ENCODE measurements around the gene DDX56. TPM values are rescaled to one million over a fixed set of nuclear protein-coding genes. Genes with fewer than 3 reads are reported as not detected.

The DDX56 gene
- polyA plus RNA-seq, 1 of the 3 experiments (the other 2 are of a cell fraction): 97.1 TPM

DNA sequence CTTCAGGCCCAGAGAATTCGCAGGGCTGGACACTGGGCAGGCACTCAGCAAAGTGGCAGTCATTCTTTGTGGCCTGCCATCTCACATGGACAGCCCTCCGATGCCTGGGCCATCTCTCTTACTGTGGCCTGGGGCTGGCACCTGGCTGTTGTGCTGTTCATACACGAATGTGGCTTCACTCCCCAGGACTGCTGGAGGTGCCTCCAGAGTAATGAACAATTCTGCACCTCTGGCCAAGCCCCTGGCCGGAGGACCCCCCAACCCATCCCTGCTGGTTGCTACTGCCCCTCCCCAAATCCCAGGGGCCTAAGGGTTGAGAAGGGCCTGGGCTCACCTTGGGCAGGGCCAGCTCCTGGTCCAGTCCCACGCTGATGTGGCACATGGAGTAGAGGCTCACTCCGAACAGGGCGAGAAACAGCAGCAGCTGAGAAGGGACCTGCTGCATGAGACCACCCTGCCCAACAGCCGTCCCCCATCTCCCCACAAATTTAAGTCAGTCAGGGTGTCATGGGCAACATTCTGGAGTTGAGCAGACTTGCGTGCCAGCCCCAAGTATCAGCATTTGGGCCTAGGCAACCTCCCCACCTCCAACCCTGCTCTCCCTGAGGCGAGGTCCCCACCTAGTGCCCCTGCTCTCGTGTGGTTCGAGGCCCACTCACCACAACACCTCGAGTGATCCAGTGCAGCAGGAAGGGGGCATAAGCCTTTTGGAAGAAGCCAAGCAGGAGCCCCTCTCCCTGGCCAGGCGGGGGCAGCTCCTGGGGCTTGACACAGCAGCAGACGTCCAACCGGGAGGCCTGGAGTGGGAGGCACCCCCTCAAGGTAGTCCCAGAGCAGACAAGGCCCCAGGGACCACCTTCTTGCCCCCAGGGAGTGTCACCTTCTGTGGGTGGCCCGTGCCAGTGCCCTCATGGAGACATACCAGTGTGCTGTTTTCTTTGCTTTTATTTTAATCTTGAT lies 42.0 kb downstream of the DDX56 start:
- no peaks in the 10 kb centered on the region for H3K27me3 ChIP-seq (ENCODE audit: insufficient read depth)
- no peaks in the 10 kb centered on the region for H3K36me3 ChIP-seq (replicated peaks in 1 of 2; ENCODE audit: control insufficient read depth in 1 of 2, insufficient read depth in 2 of 2, low read length in 1 of 2)
- WGBS (ENCODE audit: low lambda C conversion rate): 63% methylated on average over 13 of the region's 17 CpGs
- no peaks in the 10 kb centered on the region for H3K4me1 ChIP-seq (ENCODE audit: control insufficient read depth in 1 of 2, insufficient read depth in 2 of 2, low read depth in 1 of 2, low read length in 1 of 2)
- DNase-seq: no peak
- TF ChIP-seq MEF2A (IDR thresholded peaks at IDR 0.05; ENCODE audit: borderline replicate concordance, low read depth) (no peak), EZH2phosphoT487 (IDR thresholded peaks at IDR 0.05; ENCODE audit: borderline replicate concordance, low read depth) (no peak), RAD21 (IDR thresholded peaks at IDR 0.05; ENCODE audit: low read length) (no peak), RXRA (IDR thresholded peaks at IDR 0.05; ENCODE audit: borderline replicate concordance, low read depth) (no peak), CHD2 (IDR thresholded peaks at IDR 0.05; ENCODE audit: low read length, partially characterized antibody) (no peak), NFIC (IDR thresholded peaks at IDR 0.05; ENCODE audit: borderline replicate concordance) (no peak), YY1 (IDR thresholded peaks at IDR 0.05; ENCODE audit: low read depth) (no peak)
- no peak overlapping the region for H3K27ac ChIP-seq (ENCODE audit: low read depth in 2 of 2, low read length in 1 of 2)
- no peaks in the 10 kb centered on the region for H3K9me2 ChIP-seq
- no peaks in the 10 kb centered on the region for H4K20me1 ChIP-seq (ENCODE audit: insufficient read depth)
- POLR2A ChIA-PET: no interaction called here
- H3K4me3 ChIP-seq (ENCODE audit: low read depth in 2 of 2, low read length in 1 of 2): no peak overlapping the region
- no peaks in the 10 kb centered on the region for H3K9me3 ChIP-seq
- no peaks in the 10 kb centered on the region for H3K79me2 ChIP-seq (ENCODE audit: insufficient read depth)
- no peak overlapping the region for H3K4me2 ChIP-seq
- no peak overlapping the region for H2AFZ ChIP-seq (ENCODE audit: low read depth)
- H3F3A ChIP-seq (replicated peaks; ENCODE audit: insufficient read depth): no peaks in the 10 kb centered on the region
- CTCF ChIA-PET: interaction anchor here (2.4 kb wide), 1 partner anchor 33 kb away, joined by 10 read pairs; no protein-coding TSS in a partner anchor
- H3K9ac ChIP-seq: no peak overlapping the region

DNA sequence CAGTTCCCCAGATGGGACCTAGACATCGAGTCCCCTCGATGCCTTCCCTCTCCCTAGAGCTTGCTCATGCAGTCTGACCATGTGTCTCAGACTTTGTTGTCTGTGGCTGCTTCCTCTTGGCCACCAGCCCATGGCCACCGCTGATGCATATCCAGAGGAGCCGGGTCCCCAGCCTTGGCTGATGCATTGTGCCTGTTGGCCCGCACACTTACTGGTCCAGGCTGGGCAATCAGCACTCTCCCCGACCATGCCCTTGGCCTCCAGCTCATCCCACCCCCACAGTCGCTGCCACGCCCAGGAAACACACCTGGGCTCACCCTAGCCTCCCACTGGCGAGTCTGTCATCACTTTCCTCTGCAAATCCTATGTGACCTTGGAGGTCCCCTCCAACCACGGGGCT lies 42.7 kb downstream of the DDX56 start:
- H3F3A ChIP-seq (replicated peaks; ENCODE audit: insufficient read depth): no peaks in the 10 kb centered on the region

DNA sequence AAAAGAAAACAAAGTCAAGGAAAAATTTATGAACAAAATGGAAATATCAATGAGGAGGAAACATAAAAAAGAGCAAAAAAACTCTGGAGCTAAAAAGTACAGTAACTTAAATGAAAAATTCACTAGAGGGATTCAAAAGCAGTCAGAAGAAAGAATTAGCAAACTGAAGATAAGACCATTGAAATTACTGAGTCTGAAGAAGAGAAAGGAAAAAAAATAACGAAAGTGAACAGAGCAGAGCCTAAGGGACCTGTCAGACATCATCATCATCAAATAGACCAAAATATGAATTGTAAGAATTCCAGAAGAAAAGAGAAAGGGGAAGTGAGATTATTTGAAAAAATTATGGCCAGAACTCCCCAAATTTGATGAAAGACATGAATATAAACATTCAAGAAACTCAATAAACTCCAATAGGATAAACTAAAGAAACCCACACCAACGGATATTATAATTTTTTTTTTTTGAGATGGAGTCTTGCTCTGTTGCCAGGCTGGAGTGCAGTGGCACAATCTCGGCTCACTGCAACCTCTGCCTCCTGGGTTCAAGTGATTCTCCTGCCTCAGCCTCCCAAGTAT lies 48.8 kb downstream of the DDX56 start:
- no peak for TF ChIP-seq EZH2phosphoT487 (IDR thresholded peaks at IDR 0.05; ENCODE audit: borderline replicate concordance, low read depth)
- H3K4me2 ChIP-seq: no peak overlapping the region
- CTCF ChIA-PET: interaction anchor here (1.5 kb wide), 1 partner anchor 10 kb away, joined by 7 read pairs; no protein-coding TSS in a partner anchor
- WGBS (ENCODE audit: low lambda C conversion rate): 7% methylated on average over 3 of the region's 3 CpGs
- H3K9me2 ChIP-seq: no peaks in the 10 kb centered on the region
- H3K4me3 ChIP-seq (ENCODE audit: low read depth in 2 of 2, low read length in 1 of 2): no peak overlapping the region
- H3K36me3 ChIP-seq (replicated peaks in 1 of 2; ENCODE audit: control insufficient read depth in 1 of 2, insufficient read depth in 2 of 2, low read length in 1 of 2): no peaks in the 10 kb centered on the region
- H4K20me1 ChIP-seq (ENCODE audit: insufficient read depth): no peaks in the 10 kb centered on the region
- peaks cover 14% of the 10 kb centered on the region; the same call in 1 of the 2 replicates for H3K27me3 ChIP-seq (ENCODE audit: insufficient read depth)
- H3K4me1 ChIP-seq (ENCODE audit: control insufficient read depth in 1 of 2, insufficient read depth in 2 of 2, low read depth in 1 of 2, low read length in 1 of 2): no peaks in the 10 kb centered on the region
- no peak for DNase-seq
- no peak overlapping the region for H3K9ac ChIP-seq
- peaks cover 8% of the 10 kb centered on the region for H3K9me3 ChIP-seq
- H3K79me2 ChIP-seq (ENCODE audit: insufficient read depth): no peaks in the 10 kb centered on the region
- H3K27ac ChIP-seq (ENCODE audit: low read depth in 2 of 2, low read length in 1 of 2): no peak overlapping the region
- POLR2A ChIA-PET: no interaction called here
- no peaks in the 10 kb centered on the region for H3F3A ChIP-seq (replicated peaks; ENCODE audit: insufficient read depth)
- H2AFZ ChIP-seq (ENCODE audit: low read depth): no peak overlapping the region

More for the DNA sequence above, 42.7 kb downstream of the DDX56 start:
- H3K27ac ChIP-seq (ENCODE audit: low read depth in 2 of 2, low read length in 1 of 2): no peak overlapping the region
- H3K4me3 ChIP-seq (ENCODE audit: low read depth in 2 of 2, low read length in 1 of 2): no peak overlapping the region
- TF ChIP-seq RCOR1 (IDR thresholded peaks at IDR 0.05; ENCODE audit: low read length) (no peak), POLR2AphosphoS5 (IDR thresholded peaks at IDR 0.05; ENCODE audit: low read depth, low read length) (no peak), NRF1 (IDR thresholded peaks at IDR 0.05; ENCODE audit: low read depth, low read length) (no peak)
- no peaks in the 10 kb centered on the region for H3K4me1 ChIP-seq (ENCODE audit: control insufficient read depth in 1 of 2, insufficient read depth in 2 of 2, low read depth in 1 of 2, low read length in 1 of 2)
- H3K27me3 ChIP-seq (ENCODE audit: insufficient read depth): no peaks in the 10 kb centered on the region
- no peak for DNase-seq
- H3K9ac ChIP-seq: no peak overlapping the region
- no peaks in the 10 kb centered on the region for H3K79me2 ChIP-seq (ENCODE audit: insufficient read depth)
- H3K4me2 ChIP-seq: no peak overlapping the region
- H3K9me3 ChIP-seq: no peaks in the 10 kb centered on the region
- no peaks in the 10 kb centered on the region for H3K9me2 ChIP-seq
- ChIA-PET CTCF (interaction anchor here (2.4 kb wide), 1 partner anchor 34 kb away, joined by 10 read pairs; no protein-coding TSS in a partner anchor), POLR2A (no interaction called here)
- H4K20me1 ChIP-seq (ENCODE audit: insufficient read depth): no peaks in the 10 kb centered on the region
- WGBS (ENCODE audit: low lambda C conversion rate): 60% methylated on average over 10 of the region's 10 CpGs
- no peak overlapping the region for H2AFZ ChIP-seq (ENCODE audit: low read depth)
- no peaks in the 10 kb centered on the region for H3K36me3 ChIP-seq (replicated peaks in 1 of 2; ENCODE audit: control insufficient read depth in 1 of 2, insufficient read depth in 2 of 2, low read length in 1 of 2)
